ENCODE data around the gene NEUROD4. TPM values are rescaled to one million over a fixed set of nuclear protein-coding genes. Genes with fewer than 3 reads are reported as not detected.

Gene NEUROD4
- total and polyA plus RNA-seq, 12 donors, result not detected

DNA sequence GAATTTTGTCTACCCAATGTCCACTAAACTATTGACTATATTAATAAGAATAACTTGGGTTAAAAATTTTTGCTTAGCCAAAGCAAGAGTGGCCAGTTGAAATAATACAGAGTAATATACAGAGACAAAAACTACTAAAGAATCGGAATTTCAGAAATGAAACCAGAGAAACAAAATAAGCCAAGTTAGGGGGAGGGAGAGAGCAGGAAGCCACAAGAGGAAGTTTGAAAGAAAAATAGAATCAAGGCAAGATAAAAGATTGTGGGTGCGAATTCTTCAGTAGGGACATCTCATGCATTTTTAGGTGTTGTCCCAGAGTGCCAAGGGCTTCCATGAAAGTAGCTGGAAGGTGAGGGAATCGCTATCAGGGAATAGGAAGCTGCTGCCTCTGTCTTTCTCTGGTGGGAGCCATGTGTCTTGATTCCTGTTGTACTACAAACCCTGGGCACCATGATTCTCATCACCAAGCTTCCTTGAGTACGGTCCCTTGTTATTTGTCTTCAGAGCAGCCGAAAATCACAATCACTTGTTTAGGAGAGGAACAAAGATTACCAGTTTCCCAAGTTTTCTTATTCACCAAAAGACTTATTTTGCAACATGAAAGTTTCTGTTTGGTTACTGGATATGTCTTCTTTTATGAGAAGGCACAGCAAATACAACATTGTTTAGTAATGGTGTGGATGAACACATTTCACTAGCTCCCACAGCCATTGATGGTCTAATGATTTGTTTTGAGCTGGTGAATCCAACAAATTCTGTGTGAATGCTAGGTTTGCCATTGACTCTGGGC lies 16.7 kb downstream of the NEUROD4 start:
- intact Hi-C loops (cut with DNase I), result no loop called here

GRCh38 chr12:55037351-55037987 lies 17.7 kb downstream of the NEUROD4 start:
- H3K4me3 ChIP-seq, result no peak overlapping the region
- peaks cover 0 to 34% (median 0%) of the 10 kb centered on the region in 9 donors for H3K4me1 ChIP-seq
- 84 to 86% methylated on average over 5 of the region's 5 CpGs for WGBS, 2 donors
- H3K27me3 ChIP-seq, result peaks cover 0 to 49% (median 13%) of the 10 kb centered on the region in 7 donors
- ATAC-seq, result no peak
- TF ChIP-seq, protein P1, sequence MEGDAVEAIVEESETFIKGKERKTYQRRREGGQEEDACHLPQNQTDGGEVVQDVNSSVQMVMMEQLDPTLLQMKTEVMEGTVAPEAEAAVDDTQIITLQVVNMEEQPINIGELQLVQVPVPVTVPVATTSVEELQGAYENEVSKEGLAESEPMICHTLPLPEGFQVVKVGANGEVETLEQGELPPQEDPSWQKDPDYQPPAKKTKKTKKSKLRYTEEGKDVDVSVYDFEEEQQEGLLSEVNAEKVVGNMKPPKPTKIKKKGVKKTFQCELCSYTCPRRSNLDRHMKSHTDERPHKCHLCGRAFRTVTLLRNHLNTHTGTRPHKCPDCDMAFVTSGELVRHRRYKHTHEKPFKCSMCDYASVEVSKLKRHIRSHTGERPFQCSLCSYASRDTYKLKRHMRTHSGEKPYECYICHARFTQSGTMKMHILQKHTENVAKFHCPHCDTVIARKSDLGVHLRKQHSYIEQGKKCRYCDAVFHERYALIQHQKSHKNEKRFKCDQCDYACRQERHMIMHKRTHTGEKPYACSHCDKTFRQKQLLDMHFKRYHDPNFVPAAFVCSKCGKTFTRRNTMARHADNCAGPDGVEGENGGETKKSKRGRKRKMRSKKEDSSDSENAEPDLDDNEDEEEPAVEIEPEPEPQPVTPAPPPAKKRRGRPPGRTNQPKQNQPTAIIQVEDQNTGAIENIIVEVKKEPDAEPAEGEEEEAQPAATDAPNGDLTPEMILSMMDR (IDR thresholded peaks at IDR 0.05), result no peak
- no peak overlapping the region for H3K27ac ChIP-seq
- H3K36me3 ChIP-seq, result no peaks in the 10 kb centered on the region
- DNase-seq, result no peak
- no peaks in the 10 kb centered on the region for H3K9me3 ChIP-seq
- intact Hi-C loops (cut with DNase I), result no loop called here

More for the DNA sequence above, 16.7 kb downstream of the NEUROD4 start:
- ATAC-seq, result no peak
- no peaks in the 10 kb centered on the region for H3K36me3 ChIP-seq
- no peak for DNase-seq
- H3K27me3 ChIP-seq, result peaks cover 0 to 51% (median 13%) of the 10 kb centered on the region in 7 donors
- H3K9me3 ChIP-seq, result no peaks in the 10 kb centered on the region
- TF ChIP-seq, protein P1 (IDR thresholded peaks at IDR 0.05), result no peak
- 82 to 86% methylated on average over 5 of the region's 5 CpGs for WGBS, 2 donors
- H3K27ac ChIP-seq, result no peak overlapping the region
- H3K4me1 ChIP-seq, result peaks cover 0 to 29% (median 0%) of the 10 kb centered on the region in 9 donors
- no peak overlapping the region for H3K4me3 ChIP-seq

- Histone ChIP-seq H3K27me3 (peaks cover 0 to 62% (median 15%) of the 10 kb centered on the region in 7 donors), H3K36me3 (no peaks in the 10 kb centered on the region), H3K4me1 (peaks cover 0 to 48% (median 0%) of the 10 kb centered on the region in 9 donors), H3K9me3 (no peaks in the 10 kb centered on the region), H3K27ac (no peak overlapping the region), H3K4me3 (no peak overlapping the region)
- TF ChIP-seq, protein P1 (IDR thresholded peaks at IDR 0.05), result no peak
- 65 to 71% methylated on average over 10 of the region's 10 CpGs for WGBS, 2 donors
- intact Hi-C loops (cut with DNase I), result no loop called here
- no peak for ATAC-seq
- no peak for DNase-seq
These were observed 19.9 kb downstream of the NEUROD4 start for GRCh38 chr12:55039395-55040354.

Measured in heart right ventricle (tissue), 16 donors.